Esophagus muscularis mucosa (tissue), 4 donors: ENCODE data around the gene ACSL6. TPM values are rescaled to one million over a fixed set of nuclear protein-coding genes. Genes with fewer than 3 reads are reported as not detected.

Experiments
- DNase-seq: peaks from one replicate; pipeline ENCODE4 v3.0.0-alpha.2; 2017; ENCODE audit errors: extremely low spot score
- H3K27ac ChIP-seq, 4 donors: fragments of 200-600 bp; sonication (generic); replicated peaks in 1 of 4; 1 replicate in 3 of 4; 2 replicates in 1 of 4; pipeline ENCODE4 v1.5.1; 2016 to 2019; ENCODE audit warnings: mild to moderate bottlenecking in 1 of 4
- H3K27me3 ChIP-seq, 4 donors: fragments of 200-600 bp; sonication (generic); one replicate each; pipeline versions ENCODE4 v1.5.1 to v1.6.0; 2016 to 2019
- H3K36me3 ChIP-seq, 4 donors: fragments of 200-600 bp; sonication (generic); one replicate each; pipeline ENCODE4 v1.5.1; 2016 to 2019
- H3K4me1 ChIP-seq, 4 donors: fragments of 200-600 bp; sonication (generic); one replicate each; pipeline ENCODE4 v1.5.1; 2016 to 2019
- H3K4me3 ChIP-seq, 4 donors: fragments of 200-600 bp; sonication (generic); 1 replicate in 2 of 4; 2 replicates in 2 of 4; pipeline ENCODE4 v1.5.1; 2016 to 2019; ENCODE audit warnings: mild to moderate bottlenecking in 4 of 4, moderate library complexity in 1 of 4
- H3K9me3 ChIP-seq, 4 donors: fragments of 200-600 bp; sonication (generic); 1 replicate in 3 of 4; 2 replicates in 1 of 4; pipeline ENCODE4 v1.5.1; 2016 to 2019
- EP300 ChIP-seq: sonication (generic); formaldehyde crosslinking; IDR thresholded peaks from one replicate; pipeline ENCODE4 v1.6.1; 2017; ENCODE audit warnings: antibody characterized with exemption
- POLR2A ChIP-seq: fragments of 450-650 bp; IDR thresholded peaks from one replicate; pipeline ENCODE4 v1.6.1; 2017; ENCODE audit warnings: antibody characterized with exemption, moderate library complexity, mild to moderate bottlenecking, low read depth
- POLR2AphosphoS5 ChIP-seq, 2 donors: sonication (generic); formaldehyde crosslinking; IDR thresholded peaks; one replicate each; pipeline ENCODE4 v1.6.1; 2017; ENCODE audit warnings: antibody characterized with exemption in 2 of 2
- WGBS: methylation state at CpG from one replicate; pipeline ENCODE4 v1.1.5; 2018; 5-methylcytosine and 5-hydroxymethylcytosine counted together
- intact Hi-C: fragments of 100-400 bp; cut with DNase I; formaldehyde crosslinking; loops from one replicate; pipeline ENCODE4 v1.15.1; 2023
- total RNA-seq, 4 donors: library from RNA; depleted of rRNA; stranded (reverse); fragments of >200 nt; gene quantifications; one replicate each; pipeline versions ENCODE4 v1.1.0 to v1.2.1, GENCODE V29; 2016
- TF ChIP-seq, protein P1 (sequence below), 3 experiments: fragments of 200-600 bp in 2 of 3; fragments of 450-650 bp in 1 of 3; sonication (generic) in 2 of 3; IDR thresholded peaks; one replicate each; pipeline ENCODE4 v1.5.1; 2017 to 2019; ENCODE audit warnings: antibody characterized with exemption in 3 of 3, mild to moderate bottlenecking in 2 of 3, moderate library complexity in 1 of 3

Gene ACSL6
- total RNA-seq, 4 donors from 2014 or later: 1.6 to 2.6 (median 1.9) TPM

DNA sequence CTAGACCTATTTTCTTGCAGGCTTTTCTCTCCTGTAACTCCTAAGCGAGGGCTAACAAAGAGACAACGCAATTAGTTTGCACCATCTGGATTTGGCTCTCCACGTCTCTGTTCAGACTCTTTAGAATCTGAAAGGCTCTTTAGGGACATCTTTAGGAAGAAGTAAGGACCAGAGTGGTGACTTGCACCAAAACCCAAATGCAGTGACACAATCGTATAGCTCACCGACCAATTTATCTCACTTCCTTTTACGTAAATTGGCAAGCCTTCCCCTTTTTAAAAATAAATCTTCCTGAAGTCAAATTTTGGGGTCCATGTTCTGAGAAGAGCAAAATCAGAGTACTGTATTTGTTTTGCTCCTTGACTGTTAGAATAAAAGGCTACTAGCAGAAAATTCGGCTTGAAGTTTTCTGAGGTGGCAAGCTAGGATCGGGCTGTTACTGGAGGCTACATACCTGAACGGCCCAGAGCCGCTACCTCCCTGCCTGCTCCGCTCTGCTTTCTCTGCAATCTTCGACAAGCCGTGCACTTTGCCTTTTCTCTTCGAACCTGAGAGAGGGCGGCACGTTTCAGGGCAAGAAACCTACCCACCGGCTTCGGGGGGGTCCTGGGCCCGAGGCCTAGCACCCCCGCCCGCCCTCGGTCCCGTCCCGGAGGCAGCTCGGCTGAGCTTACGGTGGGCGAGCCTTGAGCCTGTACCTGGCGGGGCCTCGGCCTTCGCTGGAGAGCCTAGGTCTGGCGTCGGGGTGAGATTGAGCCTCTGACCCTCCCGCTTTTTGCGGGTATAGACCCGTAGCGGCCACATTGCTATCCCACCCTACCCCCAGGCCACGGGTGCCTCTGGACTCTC, 66.5 kb downstream of the ACSL6 start:
- 84% methylated on average over 33 of the region's 37 CpGs for WGBS
- Histone ChIP-seq H3K4me3 (no peak overlapping the region), H3K4me1 (no peaks in the 10 kb centered on the region), H3K27me3 (no peaks in the 10 kb centered on the region), H3K27ac (no peak overlapping the region), H3K9me3 (no peaks in the 10 kb centered on the region), H3K36me3 (no peaks in the 10 kb centered on the region)
- intact Hi-C loops: no loop called here
- TF ChIP-seq EP300: no peak
- TF ChIP-seq, protein P1, sequence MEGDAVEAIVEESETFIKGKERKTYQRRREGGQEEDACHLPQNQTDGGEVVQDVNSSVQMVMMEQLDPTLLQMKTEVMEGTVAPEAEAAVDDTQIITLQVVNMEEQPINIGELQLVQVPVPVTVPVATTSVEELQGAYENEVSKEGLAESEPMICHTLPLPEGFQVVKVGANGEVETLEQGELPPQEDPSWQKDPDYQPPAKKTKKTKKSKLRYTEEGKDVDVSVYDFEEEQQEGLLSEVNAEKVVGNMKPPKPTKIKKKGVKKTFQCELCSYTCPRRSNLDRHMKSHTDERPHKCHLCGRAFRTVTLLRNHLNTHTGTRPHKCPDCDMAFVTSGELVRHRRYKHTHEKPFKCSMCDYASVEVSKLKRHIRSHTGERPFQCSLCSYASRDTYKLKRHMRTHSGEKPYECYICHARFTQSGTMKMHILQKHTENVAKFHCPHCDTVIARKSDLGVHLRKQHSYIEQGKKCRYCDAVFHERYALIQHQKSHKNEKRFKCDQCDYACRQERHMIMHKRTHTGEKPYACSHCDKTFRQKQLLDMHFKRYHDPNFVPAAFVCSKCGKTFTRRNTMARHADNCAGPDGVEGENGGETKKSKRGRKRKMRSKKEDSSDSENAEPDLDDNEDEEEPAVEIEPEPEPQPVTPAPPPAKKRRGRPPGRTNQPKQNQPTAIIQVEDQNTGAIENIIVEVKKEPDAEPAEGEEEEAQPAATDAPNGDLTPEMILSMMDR (IDR thresholded peaks at IDR 0.05): no peak
- no peak for TF ChIP-seq POLR2AphosphoS5 (IDR thresholded peaks at IDR 0.05)
- no peak for TF ChIP-seq POLR2A
- DNase-seq: no peak

- no peaks in the 10 kb centered on the region for H3K9me3 ChIP-seq
- H3K27me3 ChIP-seq: no peaks in the 10 kb centered on the region
- intact Hi-C loops: no loop called here
- TF ChIP-seq, protein P1 (IDR thresholded peaks at IDR 0.05): no peak
- no peak for TF ChIP-seq POLR2A
- TF ChIP-seq POLR2AphosphoS5 (IDR thresholded peaks at IDR 0.05): no peak
- DNase-seq: no peak
- no peaks in the 10 kb centered on the region for H3K4me1 ChIP-seq
- WGBS: 86% methylated on average over 2 of the region's 2 CpGs
- H3K4me3 ChIP-seq: no peak overlapping the region
- H3K36me3 ChIP-seq: no peaks in the 10 kb centered on the region
- H3K27ac ChIP-seq: no peak overlapping the region
Measured at GRCh38 chr5:131943916-131944315, 67.5 kb downstream of the ACSL6 start.

GRCh38 chr5:131942016-131942415, 69.4 kb downstream of the ACSL6 start:
- Histone ChIP-seq H3K4me3 (no peak overlapping the region), H3K36me3 (no peaks in the 10 kb centered on the region), H3K4me1 (no peaks in the 10 kb centered on the region), H3K9me3 (no peaks in the 10 kb centered on the region), H3K27ac (no peak overlapping the region), H3K27me3 (no peaks in the 10 kb centered on the region)
- intact Hi-C loops: no loop called here
- TF ChIP-seq EP300: no peak
- TF ChIP-seq POLR2A: no peak
- TF ChIP-seq, protein P1 (IDR thresholded peaks at IDR 0.05): no peak
- no peak for TF ChIP-seq POLR2AphosphoS5 (IDR thresholded peaks at IDR 0.05)
- DNase-seq: no peak

DNA sequence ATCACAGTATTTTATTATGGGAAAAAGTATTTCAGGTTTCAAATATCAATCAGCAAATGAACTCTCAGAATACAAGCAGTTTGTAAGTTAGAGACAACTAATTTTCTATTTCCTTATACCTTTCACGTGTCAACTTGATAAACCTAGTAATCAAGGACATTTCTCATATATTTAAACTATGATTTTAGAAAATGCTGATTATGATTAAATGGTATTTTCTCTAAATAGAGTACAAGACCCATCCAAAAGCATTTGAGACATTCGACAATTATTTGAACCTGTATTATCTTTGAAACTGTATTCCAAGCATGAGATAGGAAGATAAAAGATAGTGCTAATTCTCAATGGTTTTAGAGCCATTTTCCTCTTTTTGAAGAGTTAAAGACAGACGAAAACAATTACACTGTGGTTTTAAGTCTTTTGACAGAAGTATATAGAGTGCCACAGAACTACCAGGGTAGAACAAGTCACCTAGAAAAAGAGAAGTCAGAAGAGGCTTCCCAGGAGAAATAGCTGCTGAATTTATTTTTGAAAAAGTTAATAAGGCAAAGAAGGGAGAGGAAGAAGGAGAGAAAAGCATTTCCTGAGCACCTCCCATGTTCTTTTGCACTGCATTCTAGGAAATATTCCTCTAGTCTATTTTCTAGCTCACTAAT, 71.6 kb downstream of the ACSL6 start:
- TF ChIP-seq POLR2AphosphoS5 (IDR thresholded peaks at IDR 0.05) (no peak), POLR2A (no peak), EP300 (no peak)
- TF ChIP-seq, protein P1 (IDR thresholded peaks at IDR 0.05): no peak
- intact Hi-C loops: no loop called here
- no peak for DNase-seq
- WGBS: 49% methylated on average over 3 of the region's 3 CpGs
- Histone ChIP-seq H3K4me1 (no peaks in the 10 kb centered on the region), H3K36me3 (no peaks in the 10 kb centered on the region), H3K4me3 (no peak overlapping the region), H3K27me3 (no peaks in the 10 kb centered on the region), H3K9me3 (no peaks in the 10 kb centered on the region), H3K27ac (no peak overlapping the region)
